CD4-positive, CD25-positive, alpha-beta regulatory T cell (primary cell): ENCODE measurements around the gene A4GNT. TPM values are rescaled to one million over a fixed set of nuclear protein-coding genes. Genes with fewer than 3 reads are reported as not detected.
A peak's percentile ranks its signal among the peaks of the same experiment; 100 is the strongest.
"Not testable (repeated sequence)": the region's sequence is repeated elsewhere in the genome, so short reads cannot be mapped to it uniquely, and the experiment has no call there.

Source experiments
- ATAC-seq, 2 donors: fragments of 150-1000 bp; cut with Tn5 transposase; one replicate each; pipeline ENCODE4 v1.10.0; 2021; ENCODE audit warnings: low read depth in 2 of 2, moderate number of reproducible peaks in 2 of 2, moderate library complexity in 1 of 2
- DNase-seq, 3 donors: peaks; one replicate each; pipeline versions ENCODE4 v3.0.0 to v3.0.0-alpha.2; 2012 to 2022; ENCODE audit warnings: mixed read lengths in 1 of 3
- H3K27ac ChIP-seq: one replicate; pipeline ENCODE4 v1.7.0; 2013; ENCODE audit warnings: mild to moderate bottlenecking, low read length; ENCODE audit not compliant: insufficient read depth, poor library complexity, severe bottlenecking
- H3K27me3 ChIP-seq: one replicate; pipeline ENCODE4 v1.7.0; 2013; ENCODE audit warnings: low read length; ENCODE audit not compliant: control insufficient read depth, insufficient read depth
- H3K36me3 ChIP-seq: one replicate; pipeline ENCODE4 v1.7.0; 2013; ENCODE audit warnings: mild to moderate bottlenecking, low read length, moderate library complexity; ENCODE audit not compliant: control insufficient read depth, insufficient read depth
- H3K4me1 ChIP-seq: 2 replicates; pipeline ENCODE4 v1.7.0; 2013; ENCODE audit warnings: mild to moderate bottlenecking, low read length; ENCODE audit not compliant: insufficient read depth, control insufficient read depth, poor library complexity, severe bottlenecking
- H3K4me3 ChIP-seq: one replicate; pipeline ENCODE4 v1.7.0; 2013; ENCODE audit warnings: low read depth, mild to moderate bottlenecking, low read length, moderate library complexity
- H3K9me3 ChIP-seq, 2 experiments: 1 replicate in 1 of 2; 2 replicates in 1 of 2; pipeline ENCODE4 v1.7.0; 2013; ENCODE audit warnings: low read length in 2 of 2, mild to moderate bottlenecking in 1 of 2, moderate library complexity in 1 of 2; ENCODE audit not compliant: control insufficient read depth in 2 of 2
- H3K27ac Mint-ChIP-seq, 3 donors: one replicate each; pipeline ENCODE4 v1.8.0; 2020 to 2022; ENCODE audit warnings: mild to moderate bottlenecking in 3 of 3, mixed read lengths in 3 of 3, moderate library complexity in 2 of 3
- H3K27me3 Mint-ChIP-seq: one replicate; pipeline ENCODE4 v1.8.0; 2022; ENCODE audit warnings: mild to moderate bottlenecking, mixed read lengths
- H3K36me3 Mint-ChIP-seq: one replicate; pipeline ENCODE4 v1.8.0; 2020; ENCODE audit warnings: mixed read lengths
- H3K4me1 Mint-ChIP-seq, 4 donors: one replicate each; pipeline ENCODE4 v1.8.0; 2020 to 2022; ENCODE audit warnings: mixed read lengths in 4 of 4, mild to moderate bottlenecking in 1 of 4
- H3K4me3 Mint-ChIP-seq, 4 donors: one replicate each; pipeline ENCODE4 v1.8.0; 2020 to 2022; ENCODE audit warnings: mild to moderate bottlenecking in 4 of 4, mixed read lengths in 4 of 4, moderate library complexity in 3 of 4
- H3K9me3 Mint-ChIP-seq, 7 donors: one replicate each; pipeline ENCODE4 v1.8.0; 2020 to 2022; ENCODE audit warnings: mixed read lengths in 7 of 7, mild to moderate bottlenecking in 3 of 7, moderate library complexity in 2 of 7
- polyA plus RNA-seq, 4 donors: library from polyadenylated mRNA; unstranded; fragments of 300-500 nt; fragmentation: Illumina TruSeq; gene quantifications; one replicate each; pipeline ENCODE4 v1.2.3, GENCODE V29; 2021
- total RNA-seq: library from RNA; stranded (reverse); gene quantifications from one replicate; pipeline ENCODE4 v1.2.3, GENCODE V29; 2022

A4GNT gene
- total and polyA plus RNA-seq, 5 donors from 2014 or later, result not detected

DNA sequence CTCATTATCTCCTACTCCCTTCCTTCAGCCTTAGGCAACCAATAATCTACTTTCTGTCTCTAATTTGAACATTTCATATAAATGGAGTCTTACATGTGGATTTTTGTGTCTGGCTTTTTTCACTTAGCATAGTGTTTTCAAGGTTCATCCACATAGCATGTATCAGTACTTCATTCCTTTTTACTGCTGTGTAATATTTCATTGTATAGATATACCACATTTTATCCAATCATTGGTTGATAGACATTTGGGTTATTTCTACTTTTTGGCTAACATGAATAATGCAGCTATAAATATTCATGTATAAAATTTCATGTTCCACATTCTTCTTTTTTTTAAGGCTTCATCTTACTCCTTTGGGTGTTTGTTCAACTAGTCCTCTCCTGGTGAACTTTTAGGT lies 22.3 kb upstream of the A4GNT start:
- Mint-ChIP-seq H3K27ac (peak overlapping the region in 1 of 3 donors; percentile 60), H3K9me3 (peaks cover 0 to 12% (median 6%) of the 10 kb centered on the region in 7 donors), H3K36me3 (peaks cover 4% of the 10 kb centered on the region), H3K4me1 (no peaks in the 10 kb centered on the region), H3K27me3 (peaks cover 12% of the 10 kb centered on the region), H3K4me3 (no peak overlapping the region)
- no peak overlapping the region for H3K27ac ChIP-seq
- no peak overlapping the region for H3K4me3 ChIP-seq
- ATAC-seq (no peak), DNase-seq (no peak)
- H3K27me3 ChIP-seq, result no peaks in the 10 kb centered on the region
- no peaks in the 10 kb centered on the region for H3K4me1 ChIP-seq
- no peaks in the 10 kb centered on the region for H3K36me3 ChIP-seq
- H3K9me3 ChIP-seq, result peaks cover 0 to 4% of the 10 kb centered on the region in 2 experiments

DNA sequence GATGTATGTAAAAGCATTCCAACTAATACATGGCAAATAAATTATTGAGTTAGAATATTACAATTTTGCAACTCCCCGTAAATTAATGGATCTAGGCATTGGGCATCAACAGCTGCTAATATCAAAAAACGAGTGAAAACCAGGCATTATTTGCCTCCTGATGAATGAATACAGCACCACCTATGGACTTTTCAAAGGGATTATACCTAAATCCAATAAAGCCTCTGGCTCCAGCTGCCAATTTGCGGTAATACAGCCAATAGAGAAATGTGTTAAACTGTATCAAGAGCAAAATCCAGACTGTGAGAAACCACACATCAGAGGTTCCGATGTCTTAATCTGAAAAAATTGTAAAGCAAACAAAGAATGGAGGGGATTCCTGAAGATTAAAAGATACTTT lies 16.3 kb upstream of the A4GNT start:
- peaks cover 0 to 4% (median under 1%) of the 10 kb centered on the region in 7 donors for H3K9me3 Mint-ChIP-seq
- peaks cover 16% of the 10 kb centered on the region for H3K27me3 Mint-ChIP-seq
- H3K9me3 ChIP-seq, result no peaks in the 10 kb centered on the region
- no peaks in the 10 kb centered on the region for H3K4me1 ChIP-seq
- no peak for DNase-seq
- H3K27ac ChIP-seq, result no peak overlapping the region
- no peaks in the 10 kb centered on the region for H3K36me3 ChIP-seq
- H3K4me1 Mint-ChIP-seq, result no peaks in the 10 kb centered on the region
- H3K4me3 ChIP-seq, result no peak overlapping the region
- ATAC-seq, result no peak
- no peaks in the 10 kb centered on the region for H3K27me3 ChIP-seq
- H3K4me3 Mint-ChIP-seq, result peak overlapping the region in 1 of 4 donors; percentile 39
- H3K27ac Mint-ChIP-seq, result no peak overlapping the region
- H3K36me3 Mint-ChIP-seq, result peaks cover 2% of the 10 kb centered on the region

DNA sequence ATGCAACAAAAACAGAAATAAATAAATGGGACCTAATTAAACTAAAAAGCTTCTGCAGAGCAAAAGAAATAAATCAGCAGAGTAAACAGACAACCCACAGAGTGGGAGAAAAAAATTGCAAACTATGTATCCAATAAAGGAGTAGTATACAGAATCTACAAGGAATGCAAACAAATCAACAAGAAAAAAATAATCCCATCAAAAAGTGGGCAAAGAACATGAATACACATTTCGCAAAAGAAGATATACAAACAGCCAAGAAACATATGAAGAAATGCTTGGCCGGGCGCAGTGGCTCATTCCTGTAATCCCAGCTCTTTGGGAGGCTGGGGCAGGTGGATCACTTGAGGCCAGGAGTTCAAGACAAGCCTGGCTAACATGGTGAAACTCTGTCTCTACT lies 10.0 kb upstream of the A4GNT start:
- H3K27ac ChIP-seq, H3K4me1 ChIP-seq, H3K4me3 ChIP-seq, H3K9me3 Mint-ChIP-seq, DNase-seq, H3K27ac Mint-ChIP-seq, ATAC-seq, H3K9me3 ChIP-seq, H3K27me3 ChIP-seq, H3K36me3 ChIP-seq, H3K4me3 Mint-ChIP-seq, H3K4me1 Mint-ChIP-seq, H3K36me3 Mint-ChIP-seq: not testable (repeated sequence)
- H3K27me3 Mint-ChIP-seq, result peaks cover 26% of the 10 kb centered on the region

DNA sequence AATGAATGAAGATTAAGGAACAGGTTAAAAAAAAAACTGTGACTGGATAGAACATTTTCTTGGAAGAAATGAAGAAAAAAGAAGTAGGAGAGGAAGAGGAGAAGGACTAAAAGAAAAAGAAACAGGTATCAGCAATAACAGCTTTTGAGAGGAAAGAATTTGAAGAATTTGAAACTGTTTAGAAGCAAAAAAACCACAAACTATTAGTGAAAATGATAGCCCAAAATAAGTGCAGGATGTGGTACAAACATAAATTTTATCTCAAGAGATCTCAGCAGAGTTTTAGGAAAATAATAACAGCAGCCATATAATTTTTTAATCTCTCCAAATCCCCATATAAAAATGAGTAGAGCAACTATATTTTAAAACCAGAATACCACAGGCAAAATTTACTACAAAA lies 8.8 kb upstream of the A4GNT start:
- Histone ChIP-seq H3K4me1 (no peaks in the 10 kb centered on the region), H3K36me3 (no peaks in the 10 kb centered on the region), H3K9me3 (no peaks in the 10 kb centered on the region), H3K27me3 (peaks cover 5% of the 10 kb centered on the region), H3K27ac (no peak overlapping the region), H3K4me3 (no peak overlapping the region)
- peaks cover 0 to 4% (median 0%) of the 10 kb centered on the region in 7 donors for H3K9me3 Mint-ChIP-seq
- H3K36me3 Mint-ChIP-seq, result no peaks in the 10 kb centered on the region
- DNase-seq (no peak), ATAC-seq (no peak)
- H3K4me1 Mint-ChIP-seq, result peaks cover 0 to 5% (median 0%) of the 10 kb centered on the region in 4 donors
- H3K27ac Mint-ChIP-seq, result no peak overlapping the region
- H3K27me3 Mint-ChIP-seq, result peaks cover 22% of the 10 kb centered on the region
- no peak overlapping the region for H3K4me3 Mint-ChIP-seq

DNA sequence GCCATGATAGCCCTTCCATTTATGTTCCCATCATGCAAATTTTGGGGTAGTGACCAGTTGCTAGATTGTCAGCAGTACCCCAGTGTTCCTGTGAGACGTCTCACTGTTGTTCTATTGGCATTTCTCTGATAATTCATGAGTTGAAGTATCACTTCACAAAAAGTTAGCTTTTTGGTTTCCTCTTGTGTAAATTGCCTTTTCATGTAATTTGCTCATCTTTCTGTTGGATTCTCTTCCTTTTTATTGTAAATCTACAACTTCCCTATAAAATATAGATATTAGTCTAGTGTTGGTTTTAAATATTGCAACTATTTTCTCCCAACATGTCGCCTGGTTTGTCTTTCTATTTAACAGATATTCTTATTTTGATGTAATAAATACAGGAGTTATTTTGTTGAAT lies 7.5 kb upstream of the A4GNT start:
- Mint-ChIP-seq H3K4me3 (no peak overlapping the region), H3K27ac (no peak overlapping the region), H3K4me1 (peaks cover 0 to 5% (median 0%) of the 10 kb centered on the region in 4 donors), H3K36me3 (no peaks in the 10 kb centered on the region), H3K9me3 (peaks cover 0 to 4% (median 0%) of the 10 kb centered on the region in 7 donors), H3K27me3 (peaks cover 25% of the 10 kb centered on the region)
- H3K4me1 ChIP-seq, result no peaks in the 10 kb centered on the region
- peaks cover 5% of the 10 kb centered on the region for H3K27me3 ChIP-seq
- DNase-seq, result no peak
- ATAC-seq, result no peak
- no peaks in the 10 kb centered on the region for H3K9me3 ChIP-seq
- no peak overlapping the region for H3K4me3 ChIP-seq
- no peak overlapping the region for H3K27ac ChIP-seq
- H3K36me3 ChIP-seq, result no peaks in the 10 kb centered on the region

DNA sequence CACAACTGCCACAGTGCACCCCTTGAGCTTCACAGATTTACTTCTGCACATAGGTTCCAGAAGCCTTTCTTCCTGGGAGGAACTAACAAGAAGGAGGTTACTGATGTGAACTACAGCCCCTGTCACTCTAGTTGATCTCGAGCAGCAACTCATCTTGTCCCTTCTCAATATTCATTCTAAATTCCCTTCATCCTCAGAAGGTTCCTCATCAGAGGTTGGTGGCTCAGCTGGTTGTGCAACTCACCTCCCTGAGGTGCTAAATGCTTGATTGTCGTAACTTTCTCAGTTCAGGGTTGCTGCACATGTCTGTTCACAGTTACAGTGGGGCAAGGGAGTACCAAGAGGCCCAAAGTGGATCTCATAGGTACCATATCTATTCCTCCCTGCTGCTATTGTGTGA lies 5.7 kb upstream of the A4GNT start:
- H3K4me3 Mint-ChIP-seq, result no peak overlapping the region
- Histone ChIP-seq H3K4me1 (no peaks in the 10 kb centered on the region), H3K27ac (no peak overlapping the region)

DNA sequence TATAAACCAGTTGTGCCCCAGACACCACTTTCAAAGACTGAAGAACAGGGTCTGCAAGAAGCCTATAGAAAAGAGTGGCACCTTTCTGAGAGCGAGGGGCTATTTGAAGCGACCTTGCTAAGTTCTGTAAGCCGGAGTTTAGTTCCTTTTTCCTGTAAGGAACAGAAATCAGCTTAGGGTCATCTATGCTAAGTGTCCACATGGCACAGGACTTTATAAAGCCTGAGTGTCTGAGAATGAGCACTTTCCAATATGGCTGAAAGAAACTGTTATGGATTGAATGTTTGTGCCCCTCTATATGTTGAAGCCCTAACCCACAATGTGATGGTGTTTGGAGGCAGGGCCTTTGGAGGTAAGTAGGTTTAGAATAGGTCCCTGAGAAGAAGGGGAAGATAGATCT lies 4.0 kb upstream of the A4GNT start:
- no peak overlapping the region for H3K27ac Mint-ChIP-seq
- no peaks in the 10 kb centered on the region for H3K9me3 ChIP-seq
- peaks cover 10% of the 10 kb centered on the region for H3K27me3 ChIP-seq
- no peak overlapping the region for H3K27ac ChIP-seq
- no peak for ATAC-seq
- no peak overlapping the region for H3K4me3 Mint-ChIP-seq
- no peaks in the 10 kb centered on the region for H3K4me1 ChIP-seq
- H3K27me3 Mint-ChIP-seq, result peaks cover 18% of the 10 kb centered on the region
- no peaks in the 10 kb centered on the region for H3K36me3 Mint-ChIP-seq
- no peak for DNase-seq
- H3K4me3 ChIP-seq, result no peak overlapping the region
- peaks cover 0 to 5% (median 0%) of the 10 kb centered on the region in 4 donors for H3K4me1 Mint-ChIP-seq
- H3K36me3 ChIP-seq, result no peaks in the 10 kb centered on the region
- peaks cover 0 to 1% (median 0%) of the 10 kb centered on the region in 7 donors for H3K9me3 Mint-ChIP-seq

More for the DNA sequence above, 5.7 kb upstream of the A4GNT start:
- peaks cover 26% of the 10 kb centered on the region for H3K27me3 Mint-ChIP-seq
- no peak overlapping the region for H3K27ac Mint-ChIP-seq
- no peak overlapping the region for H3K4me3 ChIP-seq
- no peaks in the 10 kb centered on the region for H3K36me3 ChIP-seq
- no peaks in the 10 kb centered on the region for H3K9me3 ChIP-seq
- ATAC-seq (no peak), DNase-seq (no peak)
- H3K4me1 Mint-ChIP-seq, result peaks cover 0 to 5% (median 0%) of the 10 kb centered on the region in 4 donors
- peaks cover 10% of the 10 kb centered on the region for H3K27me3 ChIP-seq
- no peaks in the 10 kb centered on the region for H3K36me3 Mint-ChIP-seq
- H3K9me3 Mint-ChIP-seq, result peaks cover 0 to 3% (median 0%) of the 10 kb centered on the region in 7 donors

DNA sequence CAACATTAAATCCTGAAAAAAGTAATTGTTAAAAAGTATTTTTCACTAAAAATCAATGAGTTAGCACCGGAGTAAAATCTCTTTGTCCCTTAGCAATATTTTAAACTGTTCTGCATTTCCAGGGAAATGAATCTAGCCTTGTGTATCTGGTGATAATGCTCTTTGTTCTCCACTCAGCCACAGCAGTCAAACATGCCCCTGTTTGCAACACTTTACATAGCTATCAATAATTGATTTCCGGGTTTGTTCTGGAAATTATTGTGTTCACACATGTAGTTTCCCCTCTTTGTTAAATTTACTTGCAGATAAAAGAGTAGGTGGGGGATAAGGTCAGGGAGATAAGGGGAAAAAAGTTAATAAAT lies 3.6 kb upstream of the A4GNT start:
- Mint-ChIP-seq H3K27ac (no peak overlapping the region), H3K9me3 (no peaks in the 10 kb centered on the region), H3K4me1 (peaks cover 0 to 3% (median 0%) of the 10 kb centered on the region in 4 donors), H3K27me3 (peaks cover 19% of the 10 kb centered on the region), H3K4me3 (no peak overlapping the region), H3K36me3 (no peaks in the 10 kb centered on the region)
- ATAC-seq, result no peak
- Histone ChIP-seq H3K4me3 (no peak overlapping the region), H3K9me3 (no peaks in the 10 kb centered on the region), H3K4me1 (no peaks in the 10 kb centered on the region), H3K27ac (no peak overlapping the region), H3K36me3 (no peaks in the 10 kb centered on the region), H3K27me3 (peaks cover 10% of the 10 kb centered on the region)
- no peak for DNase-seq
